ENCODE data around the gene C12orf42.
"Not testable (repeated sequence)": the region's sequence is repeated elsewhere in the genome, so short reads cannot be mapped to it uniquely, and the experiment has no call there.

The C12orf42 gene

GRCh38 chr12:103494734-103495468 is 867 bp downstream of the C12orf42 start:
- no peak for DNase-seq (ENCODE audit: low read depth in 2 of 2)

GRCh38 chr12:103494051-103494733 is 1.6 kb downstream of the C12orf42 start:
- DNase-seq (ENCODE audit: low read depth in 2 of 2): no peak

GRCh38 chr12:103493199-103493598 is 2.6 kb downstream of the C12orf42 start:
- no peak for DNase-seq (ENCODE audit: low read depth in 2 of 2)

- no peak for DNase-seq (ENCODE audit: low read depth in 2 of 2)
Measured at GRCh38 chr12:103482365-103482764, 13.4 kb downstream of the C12orf42 start.

- no peak for DNase-seq (ENCODE audit: low read depth in 2 of 2)
Measured at GRCh38 chr12:103475073-103475472, 20.7 kb downstream of the C12orf42 start.

- DNase-seq (ENCODE audit: low read depth in 2 of 2): no peak
Measured at GRCh38 chr12:103470664-103471063, 25.1 kb downstream of the C12orf42 start.

- no peak for DNase-seq (ENCODE audit: low read depth in 2 of 2)
Measured at GRCh38 chr12:103469719-103470118, 26.0 kb downstream of the C12orf42 start.

GRCh38 chr12:103468837-103469236 is 26.9 kb downstream of the C12orf42 start:
- DNase-seq (ENCODE audit: low read depth in 2 of 2): no peak

GRCh38 chr12:103462675-103463074 is 33.1 kb downstream of the C12orf42 start:
- no peak for DNase-seq (ENCODE audit: low read depth in 2 of 2)

GRCh38 chr12:103457471-103457870 is 38.3 kb downstream of the C12orf42 start:
- DNase-seq (ENCODE audit: low read depth in 2 of 2): no peak

- no peak for DNase-seq (ENCODE audit: low read depth in 2 of 2)
Measured at GRCh38 chr12:103456006-103456405, 39.8 kb downstream of the C12orf42 start.

- DNase-seq (ENCODE audit: low read depth in 2 of 2): no peak
Measured at GRCh38 chr12:103455020-103455763, 40.6 kb downstream of the C12orf42 start.

GRCh38 chr12:103444983-103445382 is 50.8 kb downstream of the C12orf42 start:
- DNase-seq (ENCODE audit: low read depth in 2 of 2): no peak

GRCh38 chr12:103442822-103443221 is 52.9 kb downstream of the C12orf42 start:
- DNase-seq (ENCODE audit: low read depth in 2 of 2): no peak

GRCh38 chr12:103442182-103442555 is 53.6 kb downstream of the C12orf42 start:
- DNase-seq (ENCODE audit: low read depth in 2 of 2): no peak

- DNase-seq (ENCODE audit: low read depth in 2 of 2): no peak
Measured at GRCh38 chr12:103441437-103442181, 54.2 kb downstream of the C12orf42 start.

- not testable (repeated sequence) for DNase-seq (ENCODE audit: low read depth in 2 of 2)
Measured at GRCh38 chr12:103434165-103435105, 61.3 kb downstream of the C12orf42 start.

- DNase-seq (ENCODE audit: low read depth in 2 of 2): no peak
Measured at GRCh38 chr12:103431950-103432349, 63.8 kb downstream of the C12orf42 start.

GRCh38 chr12:103431387-103431786 is 64.4 kb downstream of the C12orf42 start:
- no peak for DNase-seq (ENCODE audit: low read depth in 2 of 2)

- not testable (repeated sequence) for DNase-seq (ENCODE audit: low read depth in 2 of 2)
Measured at GRCh38 chr12:103425674-103426073, 70.1 kb downstream of the C12orf42 start.

Data from stimulated activated CD8-positive, alpha-beta memory T cell treated with anti-CD3 and anti-CD28 coated beads, Interleukin-7, amount 100 ng/mL, for 1 hour (primary cell).